Heart left ventricle (tissue), 13 donors: Measurements from ENCODE around the gene DHX57.

Source experiments
- CTCF ChIP-seq, 12 donors: fragments of 200-600 bp; sonication (generic) in 4 of 12; IDR thresholded peaks; one replicate each; pipeline versions ENCODE4 v1.5.0 to v1.8.0; 2018 to 2022; ENCODE audit warnings: antibody characterized with exemption in 12 of 12, mild to moderate bottlenecking in 5 of 12
- POLR2A ChIP-seq, 2 donors: fragments of 450-650 bp; IDR thresholded peaks; one replicate each; pipeline ENCODE4 v1.6.1; 2017; ENCODE audit warnings: antibody characterized with exemption in 2 of 2, mild to moderate bottlenecking in 2 of 2, moderate library complexity in 2 of 2
- donor health status: ischemic (EF 13 %, LVEDD 7.1; RV severe dilation, severe dysfunction).
- donor health status: DM: no; HTN: yes; CAD: no.
- donor health status: DM: no; HTN: no; CAD: no.
- donor health status: ischemic (EF 25% LVEDD 6.9; RV normal size, moderate dysfunction).
- donor health status: ischemic (EF 25% LVEDD 5.7; RV mildly dilated, moderate dysfunction).
- donor health status: ischemic (EF 35%, LVEDD 5.7; RV mildly dilated, moderate dysfunction).
- donor health status: nonischemic (EF 11% LVEDD 7.7; RV severe dilation, severe dysfunction).
- donor health status: DM: yes; HTN: yes; CAD: no.
- donor health status: PGD.
- donor health status: ischemic (EF 29% LVEDD 5.4; RV normal size, mild dysfunction).
- donor health status: nonischemic (EF 23%, LVEDD 6.1; RV moderate dilation, normal function).

GRCh38 chr2:38836791-38837190 lies 38.9 kb downstream of the DHX57 start:
- TF ChIP-seq POLR2A (IDR thresholded peaks at IDR 0.05): no peak
- TF ChIP-seq CTCF (IDR thresholded peaks at IDR 0.05): no peak
